PC-3 (cell line): ENCODE data around the gene CEP78.

Experiments used
- CTCF ChIP-seq: fragments of 300-600 bp; sonication (generic); conservative IDR thresholded peaks from 2 replicates; pipeline ENCODE4 v1.5.1; 2017; ENCODE audit warnings: antibody characterized with exemption, low read depth, mild to moderate bottlenecking, low read length
- EZH2 ChIP-seq: fragments of 300-600 bp; sonication (generic); IDR thresholded peaks from one replicate; pipeline ENCODE4 v1.6.1; 2017; ENCODE audit warnings: antibody characterized with exemption, mild to moderate bottlenecking, low read length; ENCODE audit not compliant: unreplicated experiment
- EZH2phosphoT487 ChIP-seq: fragments of 300-600 bp; sonication (generic); IDR thresholded peaks from 2 replicates; pipeline ENCODE4 v1.6.1; 2018; ENCODE audit warnings: mild to moderate bottlenecking, antibody characterized with exemption, low read length, borderline replicate concordance

DNA sequence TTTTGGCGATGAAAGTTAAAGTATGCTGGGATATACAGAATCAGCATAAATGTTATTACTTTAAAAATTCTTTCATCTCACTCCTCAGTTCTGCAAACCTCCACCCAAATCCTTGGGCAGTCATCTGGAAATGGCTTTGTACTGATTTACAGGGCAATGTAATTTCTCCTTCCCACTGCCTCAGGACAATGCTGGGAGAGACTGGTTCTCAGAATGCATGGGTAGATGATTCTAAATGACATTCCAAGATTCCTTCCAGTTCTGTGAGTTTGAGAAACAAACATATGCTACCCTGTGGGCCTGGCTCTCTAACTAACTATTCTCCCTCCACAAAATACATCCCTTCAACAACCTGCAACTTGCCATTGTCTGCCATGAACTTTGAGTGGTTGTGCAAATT, 53.6 kb downstream of the CEP78 start:
- TF ChIP-seq CTCF (no peak), EZH2 (no peak), EZH2phosphoT487 (no peak)
